Hematopoietic multipotent progenitor cell treated with erythropoietin and hydrocortisone succinate and interleukin-3 and kit ligand, for 15 days (in vitro differentiated cells): ENCODE results near the gene PECR.

Experiments
- DNase-seq: peaks from one replicate; pipeline ENCODE4 v3.0.0-alpha.2; 2015; ENCODE audit warnings: low spot score

Gene PECR

DNA sequence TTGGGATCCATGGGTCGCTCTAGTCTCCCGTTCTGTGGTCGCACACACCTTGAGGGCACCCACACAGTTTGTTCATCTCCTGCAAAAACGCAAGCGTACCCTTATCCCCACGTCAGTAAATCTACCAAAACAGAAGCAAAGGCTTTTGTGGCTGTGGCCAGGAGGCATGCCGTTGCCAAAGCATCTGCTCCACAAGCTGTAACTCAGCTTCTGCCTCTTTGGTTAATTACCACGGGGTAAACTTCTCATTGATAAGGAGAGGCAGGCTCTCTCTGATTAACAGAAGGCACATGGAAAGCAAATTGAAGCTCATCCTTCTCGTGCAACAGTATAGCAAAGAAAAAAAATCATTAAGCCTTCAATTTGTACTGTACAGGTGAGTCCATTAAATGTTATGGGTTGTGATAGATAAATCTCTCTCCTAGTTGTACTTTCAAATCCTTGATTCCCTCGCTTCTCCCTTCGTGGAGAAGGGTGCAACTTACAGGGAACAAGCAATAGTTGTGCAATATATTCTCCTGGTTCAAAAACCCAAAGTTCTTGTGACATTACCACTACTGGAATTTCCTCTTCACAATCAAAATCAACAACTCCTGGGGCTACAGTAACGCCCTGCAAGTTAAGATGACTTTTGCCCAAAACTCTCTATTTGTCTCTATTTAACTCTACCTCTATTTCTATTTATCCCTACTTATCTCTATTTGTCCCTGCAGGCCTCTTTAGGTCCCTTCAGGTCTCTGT lies 10.3 kb downstream of the PECR start:
- DNase-seq = no peak

DNA sequence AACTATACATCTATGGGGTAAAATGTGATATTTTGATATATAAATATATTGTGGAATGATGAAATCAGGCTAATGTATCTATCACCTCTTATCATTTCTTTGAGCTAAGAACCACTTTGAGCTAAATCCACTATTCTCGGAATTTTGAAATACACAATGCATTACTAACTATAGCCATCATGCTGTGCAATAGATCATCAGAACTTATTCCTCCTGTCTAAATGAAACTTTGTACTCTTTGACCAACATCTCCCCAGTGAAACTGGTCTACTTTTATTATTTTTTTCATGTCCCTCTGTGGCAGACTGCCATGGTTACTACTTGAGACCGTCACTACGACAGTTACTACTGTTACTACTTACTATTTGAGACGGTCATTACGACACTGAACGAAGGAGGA lies 11.4 kb downstream of the PECR start:
- DNase-seq = no peak

DNA sequence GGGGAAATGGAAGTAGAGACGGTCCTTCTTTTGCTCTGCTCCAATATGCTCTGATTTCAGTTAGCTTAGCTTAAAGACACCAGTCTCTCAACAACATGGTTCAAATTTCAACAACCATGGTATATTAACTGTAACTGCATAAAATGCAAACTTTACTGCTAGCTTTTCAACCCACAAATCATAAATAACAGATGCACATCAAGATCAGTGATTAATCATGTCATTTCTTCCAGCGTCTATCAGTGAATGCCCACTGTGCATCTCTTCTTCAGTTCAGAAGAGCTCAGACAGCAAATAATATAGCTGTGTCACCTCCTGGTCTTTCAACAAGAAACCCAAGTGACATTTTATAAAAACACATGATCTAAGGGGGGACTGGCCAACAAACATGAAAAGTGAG lies 12.6 kb downstream of the PECR start:
- DNase-seq = no peak

DNA sequence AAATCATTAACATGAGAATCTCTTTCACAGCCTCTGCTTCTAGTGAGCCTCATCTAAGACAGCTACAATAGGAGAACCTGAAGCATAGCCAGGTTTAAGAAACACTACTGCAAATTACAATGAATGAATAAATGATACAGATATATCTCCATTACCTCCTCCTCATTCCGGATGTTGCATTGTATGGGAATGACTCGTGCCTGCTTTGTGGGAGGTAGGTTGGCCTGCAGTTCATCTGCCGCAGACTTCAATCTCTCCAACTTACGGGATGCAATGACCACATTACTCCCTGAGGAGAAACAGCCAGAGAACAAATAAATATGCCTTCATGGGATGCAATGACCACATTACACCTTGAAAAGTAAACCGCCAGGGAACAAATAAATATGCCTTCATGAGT lies 15.4 kb downstream of the PECR start:
- no peak for DNase-seq

DNA sequence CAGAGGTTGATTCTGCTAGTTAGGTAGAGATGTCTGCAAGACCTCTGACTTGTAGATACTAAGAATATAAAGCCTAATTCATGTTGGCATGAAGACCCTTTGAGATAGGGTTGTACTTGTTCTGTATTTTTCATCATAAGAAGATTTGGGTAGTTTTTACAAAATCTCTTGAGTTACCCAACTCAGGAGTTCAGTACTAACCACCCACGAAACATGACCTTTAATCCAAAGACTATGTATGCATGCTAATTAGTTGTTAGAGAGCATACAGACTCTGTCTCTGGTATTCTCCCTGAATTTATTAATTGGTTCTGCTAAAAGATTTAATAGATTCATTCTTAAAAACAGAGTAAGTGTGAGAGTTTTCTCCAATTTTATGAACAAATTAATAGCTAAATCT lies 16.9 kb downstream of the PECR start:
- DNase-seq = no peak

DNA sequence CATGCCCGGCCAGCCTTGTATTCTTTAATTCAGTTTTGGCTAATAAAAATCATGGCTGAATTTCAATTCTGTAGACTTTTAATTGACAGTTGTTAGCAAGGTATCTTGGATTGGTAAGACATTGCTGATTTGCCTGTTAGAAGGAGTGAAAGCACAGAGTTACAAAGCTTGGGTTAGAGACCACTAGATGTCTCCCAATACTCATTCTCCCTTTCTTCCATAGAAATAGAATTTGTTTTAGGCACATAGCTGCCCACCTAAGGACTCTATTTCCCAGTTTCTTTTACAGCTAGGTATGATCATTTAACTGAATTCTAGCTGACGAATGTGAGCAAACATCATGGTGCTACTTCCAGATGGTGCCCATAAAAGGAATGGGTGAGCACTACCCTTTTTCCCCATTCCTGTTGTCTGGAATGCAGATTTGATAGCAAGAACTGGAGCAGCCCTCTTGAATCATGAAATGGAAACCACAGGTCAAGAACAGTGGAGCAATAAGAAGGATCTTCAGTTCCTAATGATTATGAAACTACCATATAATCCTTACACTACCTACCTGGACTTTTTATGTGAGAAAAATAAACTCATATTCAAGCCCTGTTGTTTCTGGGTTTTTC lies 17.5 kb downstream of the PECR start:
- DNase-seq = no peak

DNA sequence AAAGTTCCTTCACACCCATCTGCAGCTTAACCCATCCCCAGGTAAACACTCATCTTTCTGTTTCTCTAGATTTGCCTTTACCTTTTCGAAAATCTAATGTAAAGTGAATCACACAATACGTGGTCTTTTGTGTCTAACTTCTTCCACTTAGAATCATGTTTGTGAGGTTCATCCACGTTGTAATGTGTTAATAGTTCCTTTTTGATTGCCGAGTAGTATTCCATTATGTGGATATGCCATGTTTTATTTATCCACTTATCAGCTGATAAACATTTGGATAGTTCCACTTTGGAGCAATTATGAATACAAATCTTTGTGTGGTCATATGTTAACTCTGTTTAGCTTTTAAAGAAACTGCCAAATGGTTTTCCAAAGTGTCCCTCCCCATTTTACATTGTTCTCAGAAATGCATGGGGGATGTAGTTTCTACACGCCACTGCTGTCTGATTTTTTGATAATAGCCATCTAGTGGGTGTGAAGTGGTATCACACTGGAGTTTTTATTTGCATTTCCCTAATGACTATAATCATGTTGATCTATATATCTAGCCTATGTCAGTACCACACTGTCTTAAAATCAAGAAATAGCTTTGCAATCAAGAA lies 22.3 kb downstream of the PECR start:
- DNase-seq = no peak

DNA sequence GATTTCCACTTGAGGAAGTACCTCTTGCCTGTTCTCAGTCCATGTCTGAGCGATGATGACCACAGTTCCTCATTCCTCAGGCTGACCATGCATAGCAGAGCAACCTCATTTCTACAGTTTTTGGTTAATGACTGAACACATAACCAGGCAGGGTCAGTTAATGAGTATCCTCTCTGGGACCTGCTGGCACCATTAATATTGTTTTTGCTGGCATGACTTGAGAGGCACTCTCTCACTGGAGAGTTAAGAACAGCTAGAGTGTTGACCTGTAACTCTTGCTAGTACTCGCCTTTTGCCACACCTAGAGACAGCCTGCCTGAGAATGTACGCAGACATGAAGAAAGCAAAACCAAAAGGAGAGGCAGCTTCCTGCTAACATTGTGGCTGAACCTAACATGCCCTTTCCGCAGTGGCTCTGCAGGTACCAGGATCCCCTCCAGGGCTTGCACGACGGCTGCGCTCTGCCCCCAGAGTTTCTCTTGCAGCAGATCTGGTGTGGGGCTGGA lies 23.9 kb downstream of the PECR start:
- no peak for DNase-seq

DNA sequence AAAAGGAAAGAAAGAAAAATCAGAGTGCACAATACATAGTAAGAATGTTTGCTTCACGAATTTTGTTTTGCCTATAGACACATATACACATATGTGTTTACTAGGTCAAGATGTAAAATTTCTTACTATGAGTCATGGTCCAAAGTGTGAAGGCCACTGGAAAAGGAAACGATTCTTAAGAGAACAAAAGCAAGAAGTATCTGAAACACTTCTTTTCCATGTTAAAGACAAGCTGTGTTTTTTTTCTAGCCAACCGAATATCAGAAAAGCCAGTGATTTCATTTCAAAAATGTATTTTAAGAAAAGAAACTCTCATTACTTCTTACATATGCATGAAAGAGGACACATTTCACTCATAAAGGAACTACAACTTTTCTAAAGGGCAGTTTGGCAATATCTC lies 24.9 kb downstream of the PECR start:
- no peak for DNase-seq

DNA sequence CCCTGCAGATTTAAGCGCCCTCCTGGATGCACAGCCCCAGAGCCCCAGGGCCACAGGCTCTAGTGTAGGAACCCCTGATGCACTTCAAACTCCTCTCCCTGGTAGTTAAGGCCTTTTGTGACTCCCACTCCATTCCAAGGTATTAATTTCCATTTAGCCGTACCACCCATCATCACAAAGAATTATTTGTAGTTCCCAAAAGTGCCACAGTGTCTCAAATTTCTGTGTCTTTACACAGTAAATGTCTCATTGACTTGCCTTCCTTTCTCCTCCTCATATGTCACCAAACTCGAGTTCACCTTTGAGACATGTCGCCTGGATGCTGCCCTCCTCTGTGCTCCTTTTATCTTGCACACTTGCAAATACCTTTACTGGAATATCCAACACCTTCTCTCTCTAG lies 25.9 kb downstream of the PECR start:
- no peak for DNase-seq

DNA sequence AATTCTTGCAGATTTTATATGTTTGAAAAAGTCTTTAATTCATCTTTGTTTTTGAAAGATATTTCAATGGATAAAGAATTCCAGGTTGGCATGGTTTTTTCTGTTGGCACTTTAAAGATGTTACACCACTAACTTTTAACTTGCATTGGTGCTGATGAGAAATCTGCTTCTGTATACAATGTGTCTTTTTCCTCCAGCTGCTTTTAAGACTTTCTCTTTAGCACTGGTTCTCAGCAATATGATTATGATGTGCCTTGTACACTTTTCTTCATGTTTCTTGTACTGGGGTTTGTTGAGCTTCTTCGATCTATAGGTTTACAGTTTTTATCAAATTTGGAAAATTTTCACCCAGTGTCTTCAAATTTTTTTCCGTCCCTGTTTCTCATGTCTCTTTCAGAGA lies 29.2 kb downstream of the PECR start:
- DNase-seq = no peak

DNA sequence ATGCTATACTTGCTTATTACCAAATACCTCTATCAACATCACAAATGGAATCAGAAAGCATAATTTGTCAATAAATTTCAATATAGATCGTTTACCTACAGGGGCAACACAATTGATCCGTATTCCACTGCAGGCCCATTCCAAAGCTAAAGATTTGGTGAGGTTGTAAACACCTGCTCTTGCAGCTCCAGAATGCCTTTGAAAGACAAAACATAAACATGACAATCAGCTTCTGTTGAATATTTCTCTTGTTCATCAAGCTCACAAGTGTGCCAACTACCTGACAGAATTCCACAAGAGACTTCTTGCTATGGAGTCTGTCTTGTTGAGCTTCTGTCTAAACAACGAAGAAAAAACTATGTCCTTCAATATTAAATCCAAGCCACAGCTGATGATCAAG lies 30.3 kb downstream of the PECR start:
- no peak for DNase-seq

DNA sequence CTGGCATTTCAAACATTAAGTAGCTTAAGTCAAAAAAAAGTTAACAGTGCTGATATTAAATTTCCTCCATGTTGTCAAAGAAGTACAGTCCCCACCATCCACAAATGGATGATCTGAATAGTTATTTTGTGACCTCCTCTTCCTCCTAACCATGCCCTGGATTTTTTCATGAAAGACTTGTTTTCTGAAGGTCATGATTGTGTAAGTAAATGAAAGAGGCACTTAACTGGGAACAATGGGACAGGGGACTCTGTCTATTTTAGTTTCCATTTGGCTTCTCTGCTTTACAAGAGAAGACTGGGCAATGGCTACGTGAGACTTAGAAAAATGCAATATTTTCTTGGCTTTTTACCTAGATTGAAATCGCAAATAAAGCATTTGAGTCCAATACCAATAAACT lies 32.2 kb downstream of the PECR start:
- no peak for DNase-seq

DNA sequence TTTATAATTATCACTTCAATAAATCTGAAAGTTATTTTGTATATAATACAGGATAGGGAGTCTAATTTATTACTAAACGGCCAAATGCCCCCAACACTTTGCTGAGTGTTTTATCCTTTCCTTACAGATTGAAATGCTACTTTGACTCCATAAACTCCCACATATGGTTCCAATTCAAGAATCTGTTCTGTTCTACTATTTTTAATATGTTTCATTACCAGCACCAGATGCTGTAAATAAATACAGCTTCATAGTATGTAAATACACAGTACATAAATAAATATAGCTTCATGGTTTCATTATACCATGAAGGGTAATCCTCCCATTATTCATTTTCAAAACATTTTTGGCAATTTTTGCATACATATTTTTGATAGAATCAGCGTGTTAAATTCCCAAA lies 34.2 kb downstream of the PECR start:
- no peak for DNase-seq

DNA sequence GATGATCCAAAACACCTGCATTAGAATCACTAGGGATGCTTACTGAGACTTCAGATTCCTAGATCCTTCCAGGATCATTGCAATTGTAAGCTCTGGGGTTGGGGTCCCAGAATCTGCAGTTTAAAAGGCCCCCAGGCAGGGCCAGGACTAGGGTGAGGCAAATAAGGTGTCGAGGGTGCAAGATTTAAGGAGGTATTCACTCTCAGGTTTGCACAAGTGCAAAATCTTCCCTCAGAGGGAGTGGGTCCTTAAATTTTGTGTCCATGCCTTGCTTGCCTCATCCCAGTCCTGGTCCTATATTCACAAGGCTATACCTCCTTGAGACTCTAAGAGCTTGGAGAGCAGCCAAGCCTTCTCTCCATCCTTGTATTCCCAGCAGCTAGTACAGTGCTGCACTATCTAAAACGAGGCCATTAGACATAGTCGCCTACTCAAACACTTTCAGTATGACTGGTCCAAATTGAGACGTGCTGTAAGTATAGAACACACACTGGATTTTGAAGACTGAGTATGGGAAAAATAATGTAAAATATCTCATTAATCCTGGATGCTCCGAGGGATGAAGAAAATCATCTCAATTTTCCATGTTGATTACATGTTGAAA lies 36.6 kb downstream of the PECR start:
- no peak for DNase-seq

DNA sequence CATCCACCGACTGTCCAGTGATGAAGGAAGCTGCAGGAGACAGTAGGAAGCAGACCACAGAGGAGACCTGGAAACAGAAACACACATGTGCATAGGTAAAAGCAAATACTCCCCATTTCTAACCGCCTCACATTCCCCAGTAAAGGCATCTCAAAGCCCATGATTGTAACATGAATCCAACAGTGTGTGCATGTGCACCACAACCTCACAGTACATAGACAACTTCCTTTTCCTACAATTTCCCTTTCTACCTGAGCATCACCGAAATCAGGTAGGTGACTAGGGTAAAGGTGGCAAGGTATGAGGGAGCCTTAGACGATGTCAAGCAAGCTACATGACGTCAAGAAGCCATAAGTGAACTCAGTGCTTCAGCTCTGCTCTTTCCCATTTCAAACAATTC lies 37.7 kb downstream of the PECR start:
- DNase-seq = no peak

DNA sequence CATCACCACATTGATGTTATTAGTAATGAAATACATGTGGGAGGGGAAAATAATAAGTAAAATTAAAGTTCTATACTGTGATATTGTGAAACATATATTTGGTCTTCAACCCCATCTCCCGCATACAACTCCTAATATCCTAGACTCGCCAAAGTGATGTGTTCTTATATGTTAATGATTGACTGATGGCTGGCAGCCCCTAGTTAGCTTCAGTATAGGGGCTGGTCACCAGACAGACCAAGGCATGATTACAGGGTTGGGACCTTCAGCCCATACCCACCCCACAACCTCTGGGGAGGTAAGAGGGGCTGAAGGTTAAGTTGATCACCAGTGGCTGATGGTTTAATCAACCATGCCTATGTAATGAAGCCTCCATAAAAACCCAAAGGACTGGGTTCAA lies 40.2 kb downstream of the PECR start:
- no peak for DNase-seq

DNA sequence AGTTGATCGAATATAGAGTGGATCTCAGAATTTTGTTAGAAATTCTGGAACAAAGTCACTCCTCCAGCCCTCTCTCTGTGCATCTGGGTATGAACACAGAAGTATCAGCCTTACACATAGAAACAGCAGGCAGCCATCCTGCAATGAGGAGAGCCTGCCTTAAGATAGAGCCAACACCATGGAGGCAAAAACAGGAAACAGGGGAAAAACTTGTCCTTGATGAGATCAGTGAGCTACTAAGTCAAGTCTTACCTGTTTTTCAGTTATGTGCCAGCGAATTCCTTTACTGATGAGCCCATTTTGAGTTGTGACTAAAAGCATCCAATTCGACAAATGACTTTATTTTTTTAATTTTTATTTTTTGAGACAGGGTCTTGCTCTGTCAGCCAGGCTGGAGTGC lies 41.7 kb downstream of the PECR start:
- no peak for DNase-seq

DNA sequence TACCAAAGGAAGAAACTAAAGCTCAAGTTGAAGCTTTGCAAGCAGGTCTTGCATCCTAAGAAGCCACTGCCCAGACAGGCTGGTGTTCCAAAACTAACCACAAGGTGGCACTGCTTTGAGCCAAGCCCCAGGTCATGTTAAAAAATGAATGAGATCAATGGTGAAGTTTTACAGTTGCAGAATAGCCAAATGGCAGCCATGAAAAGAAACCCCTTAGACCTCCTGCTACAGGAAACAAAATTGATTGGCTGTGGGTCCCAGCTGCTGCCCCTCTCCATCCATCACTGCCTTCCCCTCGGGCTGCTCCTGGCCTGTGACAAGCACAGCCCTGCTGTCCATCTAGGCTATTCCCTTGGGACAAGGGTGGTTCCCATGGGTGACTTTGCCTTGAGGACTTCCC lies 47.5 kb downstream of the PECR start:
- peak; percentile 69 for DNase-seq

DNA sequence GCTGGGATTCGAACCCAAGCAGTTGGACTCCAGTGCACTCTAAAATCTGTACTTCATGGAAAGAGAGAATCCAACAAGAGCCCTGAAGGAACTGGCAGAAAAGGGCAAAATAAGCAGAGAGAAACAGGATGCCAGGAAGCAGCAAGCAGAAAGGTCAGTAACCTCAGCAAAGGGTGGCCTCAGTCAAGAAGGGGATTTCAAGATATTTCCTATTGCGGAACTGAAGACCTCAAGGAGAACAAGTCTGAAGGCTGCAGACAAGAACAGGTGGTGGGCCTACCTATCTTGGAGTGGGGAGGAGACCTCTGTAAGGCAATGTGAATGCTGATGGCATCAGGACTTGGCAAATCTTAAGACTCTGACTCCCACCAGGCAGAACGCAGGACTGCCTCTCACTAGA lies 48.2 kb downstream of the PECR start:
- DNase-seq = no peak

DNA sequence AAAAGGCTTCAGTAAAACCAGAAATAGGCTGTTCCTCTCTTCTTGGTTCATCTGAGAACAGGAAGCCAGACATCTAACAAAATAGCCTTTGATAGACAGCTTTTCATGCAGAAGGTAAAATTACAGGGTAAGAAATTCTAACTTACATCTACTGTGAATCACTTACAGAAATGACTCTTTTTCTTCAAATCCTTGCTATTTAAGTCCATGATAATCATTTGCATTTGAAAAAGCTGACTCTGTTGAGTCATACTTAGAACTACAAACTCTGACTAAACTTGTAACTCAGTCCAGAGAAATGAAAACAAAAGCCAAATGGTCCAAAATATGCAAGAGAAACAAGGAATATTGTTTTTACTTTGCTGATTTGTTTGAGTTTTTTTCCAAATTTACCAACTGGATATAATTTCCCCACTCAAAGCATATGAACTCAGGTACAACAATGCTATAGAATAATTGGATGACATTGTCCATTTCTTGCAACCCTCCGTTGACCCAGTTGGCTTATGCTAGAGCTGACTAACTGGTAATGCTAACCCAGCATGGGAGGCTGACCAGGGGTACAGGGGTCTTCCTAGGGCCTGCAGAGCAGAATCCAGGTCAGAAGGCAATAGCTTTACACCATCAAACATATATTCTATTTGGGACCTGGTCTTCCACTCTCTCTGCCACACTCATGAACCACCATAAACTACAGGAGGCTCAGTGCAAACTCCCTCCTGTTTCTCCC lies 49.5 kb downstream of the PECR start:
- DNase-seq = no peak

DNA sequence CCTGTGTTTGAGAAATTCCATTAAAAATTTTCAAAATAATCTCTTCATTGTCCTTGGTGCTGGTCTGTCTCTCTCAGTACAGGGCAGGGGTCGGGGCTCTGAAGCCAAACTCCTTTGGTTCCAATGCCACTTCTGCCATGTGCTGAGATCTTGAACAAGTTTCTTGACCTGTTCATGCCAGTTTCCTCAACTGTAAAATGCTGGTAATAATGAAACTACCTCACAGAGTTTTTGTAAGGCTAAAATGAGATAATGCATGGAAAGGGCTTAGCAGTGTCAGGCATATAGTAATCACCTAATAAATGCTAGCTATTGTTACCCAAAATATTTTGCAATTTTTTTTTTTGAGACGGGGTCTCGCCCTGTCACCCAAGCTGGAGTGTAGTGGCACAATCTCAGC lies 51.4 kb downstream of the PECR start:
- DNase-seq = no peak
